KOPT-K1 (cell line): Measurements from ENCODE around the gene IL22.

Experiments
- H3K27ac ChIP-seq: fragments of 200-600 bp; sonication (generic); 2 replicates; pipeline ENCODE4 v1.5.1; 2016; ENCODE audit warnings: antibody characterized with exemption, mild to moderate bottlenecking, low read depth, low read length; ENCODE audit not compliant: poor library complexity, severe bottlenecking
- H3K36me3 ChIP-seq: fragments of 200-600 bp; sonication (generic); 2 replicates; pipeline ENCODE4 v1.5.1; 2017; ENCODE audit warnings: antibody characterized with exemption, mild to moderate bottlenecking, low read length, moderate library complexity; ENCODE audit not compliant: insufficient read depth
- H3K9me3 ChIP-seq: fragments of 200-600 bp; sonication (generic); 2 replicates; pipeline ENCODE4 v1.5.1; 2017; ENCODE audit warnings: antibody characterized with exemption, low read length, mild to moderate bottlenecking; ENCODE audit not compliant: insufficient read depth, poor library complexity, severe bottlenecking

Gene IL22, protein sequence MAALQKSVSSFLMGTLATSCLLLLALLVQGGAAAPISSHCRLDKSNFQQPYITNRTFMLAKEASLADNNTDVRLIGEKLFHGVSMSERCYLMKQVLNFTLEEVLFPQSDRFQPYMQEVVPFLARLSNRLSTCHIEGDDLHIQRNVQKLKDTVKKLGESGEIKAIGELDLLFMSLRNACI

DNA sequence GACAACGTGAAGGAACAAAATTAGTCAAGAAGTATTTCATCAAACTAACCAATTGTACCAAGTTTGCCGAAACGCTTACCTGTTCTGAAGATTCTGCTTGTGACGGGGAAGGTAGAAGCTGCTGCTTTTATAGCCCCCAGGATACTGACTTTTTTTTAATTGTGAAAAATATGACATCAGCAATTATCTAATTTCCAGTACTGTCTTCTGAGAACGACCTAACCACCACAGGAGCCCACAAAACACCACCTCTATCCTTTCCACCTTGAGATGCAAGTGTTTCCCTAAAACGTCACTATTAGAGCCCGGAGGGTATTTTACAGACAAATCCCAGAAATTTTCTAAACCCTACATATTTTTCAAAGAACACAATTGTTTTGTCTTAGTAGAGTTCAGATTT is at the start of gene IL22:
Gene IL22 (minus strand): TSS at position 101 of the 400 bp plus-strand sequence. CDS start 156 bp downstream, outside the sequence.
- no peaks in the 10 kb centered on the region for H3K36me3 ChIP-seq
- no peak within 1 kb of the TSS for H3K27ac ChIP-seq
- H3K9me3 ChIP-seq = no peaks in the 10 kb centered on the region

DNA sequence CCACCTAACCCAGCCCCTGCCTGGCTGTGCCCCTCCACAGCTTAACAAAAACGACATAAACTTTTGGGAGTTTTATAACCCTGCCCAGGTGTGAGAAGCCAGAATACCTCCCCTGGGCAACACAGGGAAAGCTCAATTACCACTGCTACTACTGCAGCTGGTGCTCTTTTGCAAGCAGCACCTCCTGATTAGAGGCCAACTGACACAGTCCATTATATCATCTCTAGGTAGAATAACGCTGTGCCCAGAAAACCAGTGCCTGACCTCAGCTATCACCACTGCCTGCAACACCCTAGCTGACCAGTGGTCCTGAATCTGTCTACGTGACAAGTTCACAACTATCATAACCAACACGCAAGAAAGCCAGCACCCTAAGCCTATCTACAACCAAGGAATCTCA is 44.5 kb upstream of the IL22 start:
- H3K9me3 ChIP-seq = no peaks in the 10 kb centered on the region
- H3K27ac ChIP-seq = no peak overlapping the region
- H3K36me3 ChIP-seq = peaks cover 48% of the 10 kb centered on the region

DNA sequence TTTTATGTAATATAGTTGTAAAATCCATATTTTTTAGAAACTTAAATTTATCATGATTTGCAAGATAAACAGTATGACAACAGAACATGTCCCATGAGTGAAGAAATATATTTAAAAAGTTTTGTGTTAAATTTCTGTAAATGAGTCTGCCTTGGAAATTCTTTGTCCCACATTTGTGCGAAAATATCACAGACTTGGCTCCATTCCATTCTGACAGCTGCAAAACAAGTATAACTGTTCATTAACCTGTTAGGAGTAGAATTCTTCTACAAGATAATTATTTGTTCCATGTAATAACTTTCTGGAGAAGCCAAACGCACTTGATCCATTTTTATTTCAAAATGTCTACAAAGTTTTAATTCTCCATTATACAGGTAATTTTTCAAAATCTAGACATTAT is 40.8 kb upstream of the IL22 start:
- no peak overlapping the region for H3K27ac ChIP-seq
- H3K36me3 ChIP-seq = peaks cover 19% of the 10 kb centered on the region
- H3K9me3 ChIP-seq = no peaks in the 10 kb centered on the region

DNA sequence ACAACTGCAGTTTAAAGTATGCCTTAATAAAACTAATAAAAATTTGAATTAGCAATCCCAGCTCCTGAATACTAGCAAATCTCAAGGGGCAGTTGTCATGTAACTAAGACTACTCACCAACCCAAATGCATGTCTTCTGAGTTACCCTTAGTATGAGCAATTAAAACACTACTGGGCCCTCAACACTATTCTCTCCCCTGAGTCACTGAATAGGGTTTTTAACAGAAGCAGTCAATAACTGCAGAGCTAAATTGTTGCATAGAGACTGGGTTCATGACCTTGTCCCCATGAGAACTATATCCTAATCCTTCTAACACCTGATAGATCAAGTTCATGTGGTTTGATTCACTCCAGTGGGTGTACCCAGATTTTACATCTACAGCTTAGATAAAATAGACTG is 39.9 kb upstream of the IL22 start:
- no peaks in the 10 kb centered on the region for H3K9me3 ChIP-seq
- peaks cover 12% of the 10 kb centered on the region for H3K36me3 ChIP-seq
- no peak overlapping the region for H3K27ac ChIP-seq

DNA sequence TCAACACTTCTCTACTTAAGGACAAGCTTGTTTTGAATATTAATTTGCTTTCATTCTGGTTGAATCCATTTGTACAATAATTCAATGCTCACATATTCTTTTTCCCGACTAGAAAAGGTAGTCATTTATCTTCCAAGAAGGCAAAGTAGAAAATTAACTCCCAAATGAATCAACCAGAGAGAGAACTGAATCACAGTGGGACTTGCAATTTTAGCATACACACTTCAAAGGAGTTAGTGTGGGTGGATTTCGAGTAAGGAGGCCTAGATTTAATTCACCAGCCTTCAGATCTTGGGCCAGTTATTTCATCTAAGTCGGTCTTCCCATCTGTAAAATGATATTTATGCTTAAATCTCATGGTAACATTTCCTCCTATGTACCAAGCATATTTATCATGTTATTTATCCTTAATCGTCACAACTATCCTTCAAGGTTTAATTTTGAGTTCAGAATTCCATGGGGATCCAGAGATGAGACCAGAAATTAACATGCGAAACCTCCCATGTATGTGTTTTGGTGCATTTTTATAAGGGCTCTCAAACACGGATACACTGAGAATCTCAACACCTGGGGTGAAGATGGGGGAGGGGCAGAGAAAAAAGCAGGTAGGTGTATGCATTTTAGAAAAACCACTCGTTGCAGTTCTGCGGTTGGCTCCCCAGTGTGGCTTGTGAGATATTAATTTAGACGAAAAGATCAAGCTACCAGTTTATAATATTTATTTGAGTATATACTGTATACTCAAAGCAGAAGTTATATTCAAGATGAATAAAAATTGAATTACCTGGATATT is 38.9 kb upstream of the IL22 start:
- Histone ChIP-seq H3K27ac (no peak overlapping the region), H3K9me3 (no peaks in the 10 kb centered on the region), H3K36me3 (peaks cover 6% of the 10 kb centered on the region; the same call in 1 of the 2 replicates)

DNA sequence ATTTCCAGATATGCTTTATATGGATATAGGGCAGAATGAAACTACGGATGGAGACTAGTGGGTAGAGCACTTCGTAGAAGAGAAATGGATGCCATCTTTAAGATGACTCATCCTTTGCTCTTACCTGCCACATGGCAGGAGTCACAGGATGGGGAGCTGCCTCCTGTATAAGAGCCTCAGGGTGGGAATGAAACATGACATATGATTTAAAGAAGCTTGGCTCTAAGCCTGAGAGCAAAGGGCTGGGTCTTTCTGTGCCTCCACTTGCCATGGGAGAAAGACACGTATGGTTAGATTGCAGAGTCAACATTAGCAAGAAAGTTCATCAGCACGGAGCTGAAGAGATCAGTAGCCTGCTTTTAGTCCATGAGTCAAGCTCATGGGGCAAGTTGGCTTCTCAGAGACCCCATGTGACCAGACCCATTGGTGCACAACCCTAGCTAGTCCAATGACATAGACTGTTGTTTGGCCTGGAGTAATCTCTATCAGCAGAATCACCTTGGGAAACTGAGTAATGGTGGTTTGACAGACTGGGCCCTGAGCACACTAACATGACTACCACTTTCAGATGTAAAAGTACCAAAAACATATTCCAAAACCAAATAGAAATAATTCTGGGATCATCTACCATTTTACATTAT is 38.1 kb upstream of the IL22 start:
- Histone ChIP-seq H3K27ac (no peak overlapping the region), H3K36me3 (peaks cover 6% of the 10 kb centered on the region; the same call in 1 of the 2 replicates), H3K9me3 (no peaks in the 10 kb centered on the region)

DNA sequence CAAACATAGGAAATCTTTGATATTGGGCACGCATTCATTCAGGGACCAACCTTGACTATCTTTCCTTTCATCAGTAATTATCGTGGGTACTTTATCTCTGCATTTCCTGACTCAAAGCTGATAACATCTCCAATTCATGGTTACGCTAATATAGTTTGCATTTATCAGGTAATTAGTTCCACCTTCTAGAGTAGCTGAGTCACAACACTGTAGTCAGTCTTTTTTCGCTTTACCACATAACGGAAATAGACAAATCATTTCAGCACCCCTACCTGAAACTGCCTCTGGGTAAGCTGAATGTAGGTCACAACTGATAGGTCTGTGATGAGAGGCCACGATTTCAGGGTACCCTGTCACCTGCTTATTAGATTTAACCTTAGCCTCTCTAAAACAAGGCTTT is 36.7 kb upstream of the IL22 start:
- Histone ChIP-seq H3K27ac (peak overlapping the region; percentile 3), H3K9me3 (no peaks in the 10 kb centered on the region), H3K36me3 (peaks cover 6% of the 10 kb centered on the region; the same call in 1 of the 2 replicates)

DNA sequence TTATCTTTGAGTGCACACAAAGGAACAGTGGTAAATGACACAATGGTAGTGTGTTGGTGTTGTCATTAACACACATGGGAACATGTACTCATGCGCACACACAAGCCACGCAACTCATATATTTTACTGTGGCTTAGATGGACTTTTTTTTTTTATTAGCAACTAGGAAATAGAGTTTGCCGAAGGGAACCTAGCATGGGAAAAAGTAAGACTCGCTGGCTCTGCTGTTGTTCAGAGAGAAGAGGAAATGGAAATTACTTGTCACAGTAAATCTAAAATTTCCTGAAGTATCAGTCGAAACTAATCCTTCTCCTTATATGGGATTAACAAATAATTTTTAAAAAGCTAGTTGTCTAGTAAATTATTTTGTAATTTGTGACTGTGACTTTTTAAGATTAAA is 33.7 kb upstream of the IL22 start:
- H3K36me3 ChIP-seq = no peaks in the 10 kb centered on the region
- no peaks in the 10 kb centered on the region for H3K9me3 ChIP-seq
- no peak overlapping the region for H3K27ac ChIP-seq

DNA sequence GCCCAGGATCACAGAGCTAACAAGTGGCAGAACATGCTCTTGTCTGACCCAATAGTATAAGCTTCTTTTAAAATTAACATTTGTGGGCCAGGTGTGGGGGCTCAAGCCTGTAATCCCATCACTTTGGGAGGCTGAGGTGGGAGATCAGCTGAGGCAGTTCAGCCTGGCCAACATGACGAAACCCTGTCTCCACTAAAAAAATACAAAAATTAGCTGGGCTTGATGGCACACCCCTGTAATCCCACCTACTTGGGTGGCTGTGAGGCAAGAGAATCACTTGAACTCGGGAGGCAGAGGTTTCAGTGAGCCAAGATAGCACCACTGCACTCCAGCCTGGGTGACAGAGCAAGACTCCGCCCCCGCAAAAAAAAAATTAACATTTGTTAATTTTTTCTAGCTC is 33.0 kb upstream of the IL22 start:
- no peak overlapping the region for H3K27ac ChIP-seq
- no peaks in the 10 kb centered on the region for H3K36me3 ChIP-seq
- H3K9me3 ChIP-seq = no peaks in the 10 kb centered on the region

DNA sequence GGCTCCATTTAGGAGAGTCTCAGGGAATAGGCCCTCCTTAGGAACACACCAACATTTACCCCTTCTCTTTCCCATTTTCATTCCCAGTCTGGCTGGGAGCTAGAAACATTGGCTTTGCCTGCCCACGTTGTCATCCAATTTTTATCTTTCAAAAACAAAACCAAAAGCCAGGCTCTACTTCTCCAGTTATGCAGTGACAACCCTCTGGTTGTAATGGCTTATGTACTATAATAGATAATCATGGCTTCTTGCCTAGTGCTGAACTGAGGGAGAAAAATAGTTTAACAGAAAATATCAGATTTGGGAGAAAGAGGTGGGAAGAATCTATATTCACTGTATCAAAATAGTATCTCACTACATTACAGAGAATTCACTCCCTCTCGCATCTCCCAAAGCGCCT is 32.1 kb upstream of the IL22 start:
- no peaks in the 10 kb centered on the region for H3K9me3 ChIP-seq
- H3K36me3 ChIP-seq = no peaks in the 10 kb centered on the region
- H3K27ac ChIP-seq = no peak overlapping the region

DNA sequence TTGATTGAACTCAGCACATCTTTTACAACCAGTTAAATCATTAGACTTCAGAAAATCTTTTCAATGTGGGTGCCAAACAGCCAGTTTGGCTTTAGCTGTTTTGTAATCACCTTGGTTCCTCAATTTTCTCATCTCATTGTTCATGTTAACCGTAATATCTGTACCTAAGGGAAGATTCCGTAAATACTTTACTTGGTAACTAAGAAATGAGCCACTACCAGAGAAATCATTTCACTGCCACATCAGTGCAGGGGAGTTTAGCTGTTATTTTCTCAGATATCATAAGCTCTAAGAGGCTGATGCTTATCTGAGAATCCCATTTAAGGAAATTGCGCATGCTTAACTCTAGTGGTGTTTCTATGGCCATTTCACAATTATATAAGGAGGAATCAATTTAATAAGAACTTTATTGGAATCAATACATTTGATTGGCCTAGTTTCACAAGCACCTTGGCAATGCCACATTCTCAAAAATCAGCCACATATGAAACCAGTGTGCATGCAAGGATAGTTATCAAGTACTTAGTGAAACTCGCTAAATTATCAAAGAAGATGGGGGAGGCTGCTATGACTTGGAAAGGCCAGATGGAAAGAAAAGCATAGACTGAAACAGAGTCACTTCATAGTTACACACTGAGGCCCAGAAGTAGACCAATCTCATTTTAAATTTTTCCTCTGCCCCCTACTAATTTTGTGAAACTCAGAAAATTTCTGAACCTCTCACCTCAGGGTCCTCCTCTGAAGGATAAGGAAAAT is 28.1 kb upstream of the IL22 start:
- no peaks in the 10 kb centered on the region for H3K9me3 ChIP-seq
- H3K36me3 ChIP-seq = no peaks in the 10 kb centered on the region
- H3K27ac ChIP-seq = no peak overlapping the region

DNA sequence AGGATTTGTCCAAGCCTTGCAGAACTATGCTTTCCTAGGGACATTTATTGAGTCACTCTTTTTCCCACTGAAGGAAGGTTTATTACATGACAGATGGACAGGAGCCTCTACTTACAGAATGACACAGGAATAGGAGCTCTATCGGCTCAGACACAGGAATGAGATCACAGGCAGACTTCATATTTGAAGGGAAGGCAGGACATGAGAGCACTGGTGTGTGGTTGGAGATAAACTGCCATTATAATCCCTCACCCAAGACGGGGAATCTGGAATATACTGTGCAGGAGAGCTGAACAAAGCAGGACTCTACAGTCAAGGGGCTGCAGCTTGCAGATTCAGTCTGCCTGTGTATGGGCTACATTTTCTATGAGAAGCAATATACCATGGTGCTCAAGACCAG is 26.8 kb upstream of the IL22 start:
- no peaks in the 10 kb centered on the region for H3K9me3 ChIP-seq
- no peaks in the 10 kb centered on the region for H3K36me3 ChIP-seq
- H3K27ac ChIP-seq = no peak overlapping the region

DNA sequence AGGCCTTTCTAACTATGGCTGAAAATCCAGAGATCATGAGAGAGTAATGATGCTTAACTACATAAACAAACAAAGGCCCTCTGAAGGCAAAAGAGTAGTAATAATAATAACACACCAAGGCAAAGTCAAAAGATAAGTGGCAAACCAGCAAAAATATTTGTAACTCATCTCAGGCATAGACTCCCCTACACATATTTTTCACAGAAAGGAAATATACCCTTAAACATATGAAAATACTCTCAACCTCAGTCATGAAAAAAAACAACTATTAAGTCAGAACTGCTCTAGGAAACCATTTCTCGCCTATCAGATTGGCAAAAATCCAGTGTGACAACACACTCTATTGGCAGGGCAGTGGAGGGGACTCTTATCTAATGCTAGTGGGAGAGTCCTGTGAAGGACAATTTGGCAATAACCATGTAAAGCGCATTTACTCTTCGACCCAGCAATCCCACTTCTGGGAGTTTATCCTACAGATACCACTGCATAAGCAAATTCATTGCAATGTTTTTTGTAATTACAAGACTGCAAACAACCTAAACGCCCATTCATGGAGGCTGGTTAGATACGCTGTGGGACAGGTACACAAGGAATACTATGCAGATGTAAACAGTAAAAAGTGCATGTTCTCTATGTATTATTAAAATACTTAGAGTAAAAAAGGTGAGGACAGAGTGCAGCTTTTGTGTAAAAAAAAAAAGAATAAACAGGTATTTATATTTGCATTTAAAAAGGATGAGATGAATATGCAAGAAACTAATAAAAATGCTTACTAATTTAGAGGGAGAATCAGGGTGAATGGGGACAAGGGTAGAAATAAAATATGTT is 26.0 kb upstream of the IL22 start:
- Histone ChIP-seq H3K27ac (no peak overlapping the region), H3K36me3 (no peaks in the 10 kb centered on the region), H3K9me3 (no peaks in the 10 kb centered on the region)

DNA sequence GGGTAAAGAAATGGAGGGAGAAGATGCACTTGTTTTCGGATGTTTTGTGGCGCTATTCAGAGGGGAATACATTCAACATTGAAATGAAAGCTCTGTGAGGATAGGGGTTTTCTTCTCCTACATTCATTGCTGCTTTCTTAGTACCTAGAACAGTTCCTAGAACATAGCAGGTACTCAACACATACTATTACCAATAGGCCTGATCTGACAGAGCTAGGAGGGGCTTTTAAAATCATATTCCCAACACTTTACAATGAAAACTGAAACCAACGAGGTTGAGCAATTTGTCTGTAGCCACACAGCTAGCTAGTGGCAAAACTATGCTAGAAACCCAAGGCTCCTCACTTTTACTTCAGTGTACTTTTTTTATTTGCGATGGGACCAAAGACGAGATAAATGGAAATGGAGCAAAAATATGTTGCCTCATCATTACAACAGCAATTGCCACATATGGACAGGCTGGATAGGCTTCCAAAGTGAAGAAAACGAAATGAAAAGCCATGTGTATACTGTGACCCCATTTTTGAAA is 23.1 kb upstream of the IL22 start:
- no peaks in the 10 kb centered on the region for H3K9me3 ChIP-seq
- H3K27ac ChIP-seq = no peak overlapping the region
- H3K36me3 ChIP-seq = no peaks in the 10 kb centered on the region
